K562 (cell line): Measurements from ENCODE around the gene B2M. TPM values are rescaled to one million over a fixed set of nuclear protein-coding genes. Genes with fewer than 3 reads are reported as not detected.

Source experiments
- CEBPZ ChIP-seq: fragments of 150-350 bp; IDR thresholded peaks from 2 replicates; pipeline ENCODE4 v1.6.1; 2014; ENCODE audit warnings: low read depth, mild to moderate bottlenecking, low read length, borderline replicate concordance
- COPS2 ChIP-seq: fragments of 450-650 bp; conservative IDR thresholded peaks from 2 replicates; pipeline ENCODE4 v1.6.1; 2016; ENCODE audit warnings: mild to moderate bottlenecking, moderate library complexity
- E2F6 ChIP-seq, 2 experiments: IDR thresholded peaks; 2 replicates each; pipeline ENCODE4 v1.6.1; 2011; ENCODE audit warnings: borderline replicate concordance in 1 of 2, control low read depth in 1 of 2, low read depth in 1 of 2, low read length in 1 of 2, mild to moderate bottlenecking in 1 of 2, mixed read lengths in 1 of 2, moderate library complexity in 1 of 2; ENCODE audit not compliant: insufficient read depth in 1 of 2, insufficient read length in 1 of 2, poor library complexity in 1 of 2, severe bottlenecking in 1 of 2; ENCODE audit errors: extremely low read depth in 1 of 2
- HMGXB4 ChIP-seq: sonication (generic); formaldehyde crosslinking; IDR thresholded peaks from 2 replicates; pipeline ENCODE4 v1.8.1; 2023; ENCODE audit warnings: mild to moderate bottlenecking, missing genetic modification reagents
- KDM5B ChIP-seq: fragments of 200-600 bp; sonication (generic); IDR thresholded peaks from 2 replicates; pipeline ENCODE4 v1.6.1; 2012; ENCODE audit warnings: low read depth, mild to moderate bottlenecking, moderate library complexity, low read length, control low read depth, inconsistent platforms; ENCODE audit not compliant: insufficient replicate concordance
- KLF6 ChIP-seq: fragments of 250-450 bp; sonication (Bioruptor Pico); IDR thresholded peaks from 2 replicates; pipeline ENCODE4 v1.4.0; 2020; ENCODE audit warnings: mild to moderate bottlenecking, moderate library complexity, borderline replicate concordance
- MTA2 ChIP-seq: fragments of 450-650 bp; IDR thresholded peaks from 2 replicates; pipeline ENCODE4 v1.6.1; 2016; ENCODE audit warnings: low read depth
- NCOA1 ChIP-seq: fragments of 450-650 bp; IDR thresholded peaks from 2 replicates; pipeline ENCODE4 v1.6.1; 2016; ENCODE audit warnings: low read depth
- NFATC3 ChIP-seq: fragments of 450-650 bp; IDR thresholded peaks from 2 replicates; pipeline ENCODE4 v1.6.1; 2017; ENCODE audit warnings: mild to moderate bottlenecking
- NFYB ChIP-seq: IDR thresholded peaks from 2 replicates; pipeline ENCODE4 v1.6.1; 2011; ENCODE audit warnings: mild to moderate bottlenecking, moderate library complexity; ENCODE audit not compliant: insufficient read length; ENCODE audit errors: extremely low read depth
- POLR2B ChIP-seq: fragments of 450-650 bp; IDR thresholded peaks from 2 replicates; pipeline ENCODE4 v1.6.1; 2018; ENCODE audit warnings: low read depth; ENCODE audit not compliant: partially characterized antibody
- POLR3G ChIP-seq: IDR thresholded peaks from 2 replicates; pipeline ENCODE4 v1.6.1; 2011; ENCODE audit not compliant: insufficient read length, insufficient replicate concordance; ENCODE audit errors: extremely low read depth
- PRMT5 ChIP-seq: sonication (generic); formaldehyde crosslinking; IDR thresholded peaks from 2 replicates; pipeline ENCODE4 v1.5.0; 2020; ENCODE audit warnings: missing genetic modification reagents
- RBBP5 ChIP-seq: fragments of 200-600 bp; sonication (generic); IDR thresholded peaks from 2 replicates; pipeline ENCODE4 v1.6.1; 2012; ENCODE audit warnings: borderline replicate concordance, mild to moderate bottlenecking, low read length, control low read depth, inconsistent platforms; ENCODE audit not compliant: insufficient read depth, poor library complexity, severe bottlenecking
- RFX5 ChIP-seq: IDR thresholded peaks from 2 replicates; pipeline ENCODE4 v1.6.1; 2011; ENCODE audit warnings: low read depth, mild to moderate bottlenecking, improper control_type of control experiment, low read length
- SMAD2 ChIP-seq: fragments of 150-350 bp; IDR thresholded peaks from 2 replicates; pipeline ENCODE4 v1.6.1; 2014; ENCODE audit warnings: low read depth, mild to moderate bottlenecking, low read length
- SMAD4 ChIP-seq: fragments of 250-450 bp; sonication (Bioruptor Pico); conservative IDR thresholded peaks from 2 replicates; pipeline ENCODE4 v1.8.0; 2021; ENCODE audit warnings: inconsistent platforms, mild to moderate bottlenecking, moderate library complexity
- XRCC3 ChIP-seq: fragments of 450-650 bp; IDR thresholded peaks from 2 replicates; pipeline ENCODE4 v1.6.1; 2017; ENCODE audit warnings: mild to moderate bottlenecking, moderate library complexity
- XRCC4 ChIP-seq: IDR thresholded peaks from one replicate; pipeline ENCODE4 v1.6.1; 2011; ENCODE audit not compliant: insufficient read depth, insufficient read length; ENCODE audit errors: extremely low read depth
- polyA plus RNA-seq, 8 experiments: library from polyadenylated mRNA; depleted of rRNA in 4 of 8; stranded (reverse) in 5 of 8; unstranded in 3 of 8; fragments of >200 nt; fragmentation: Nextera tagmentation in 2 of 8; fragmentation: Illumina TruSeq in 1 of 8; extraction: Ambion mirVana in 2 of 8; extraction: Trizol in 1 of 8; gene quantifications; 2 replicates each; pipeline versions ENCODE4 v1.2.1 to v1.2.3, GENCODE V29; 2011 to 2014; ENCODE audit warnings: inconsistent platforms in 1 of 8, missing spikeins in 1 of 8
- total RNA-seq, 7 experiments: library from RNA; depleted of rRNA in 6 of 7; stranded (reverse); fragments of >200 nt in 6 of 7; fragmentation: Illumina TruSeq in 2 of 7; extraction: Trizol in 2 of 7; gene quantifications; 2 replicates each; pipeline versions ENCODE4 v1.2.1 to v1.2.3, GENCODE V29; 2011 to 2021; ENCODE audit warnings: low replicate concordance in 1 of 7

Gene B2M
- total and polyA plus RNA-seq, 9 of the 15 experiments (the other 6 are each of a cell fraction or from before 2014, with no cell fraction given), result 460 to 3,138 (median 1,032) TPM

- no peak for TF ChIP-seq CEBPZ
- 0 out of 2 replicates have a peak, but pooled peaks have one; percentile 53 for TF ChIP-seq NFATC3
- TF ChIP-seq SMAD4 (CRISPR knock-in tag), result peak; percentile 88
- peak; percentile 95 to 96 for TF ChIP-seq E2F6 (IDR thresholded peaks at IDR 0.05; ENCODE audit: borderline replicate concordance in 1 of 2, extremely low read depth in 1 of 2, insufficient read depth in 1 of 2, insufficient read length in 1 of 2, low read depth in 1 of 2, low read length in 1 of 2, poor library complexity in 1 of 2, severe bottlenecking in 1 of 2)
- TF ChIP-seq NFYB, result no peak
- peak; percentile 97 for TF ChIP-seq RBBP5
- no peak; the same call in 1 of the 2 replicates for TF ChIP-seq KLF6 (CRISPR knock-in tag)
- peak; percentile 5; the same call in 1 of the 2 replicates for TF ChIP-seq NCOA1
- TF ChIP-seq XRCC3, result no peak
- no peak for TF ChIP-seq SMAD2
- TF ChIP-seq XRCC4, result no peak
- TF ChIP-seq POLR2B, result peak; percentile 95
- TF ChIP-seq PRMT5 (CRISPR knock-in tag), result no peak
- no peak for TF ChIP-seq POLR3G
- no peak for TF ChIP-seq COPS2
- peak; percentile 92 for TF ChIP-seq KDM5B
- TF ChIP-seq HMGXB4 (CRISPR knock-in tag), result peak; percentile 91; the same call in 1 of the 2 replicates
- peak; percentile 57; the same call in 1 of the 2 replicates for TF ChIP-seq RFX5
- TF ChIP-seq MTA2, result peak; percentile 25; the same call in 1 of the 2 replicates
These were observed 47.7 kb upstream of the B2M start, which contains the start of gene SPG11 (continued) for GRCh38 chr15:44663410-44664308.
